VCaP (cell line): ENCODE data around the gene WDSUB1.

Experiments
- H3K27ac ChIP-seq: fragments of 450-650 bp; 2 replicates; pipeline ENCODE4 v1.5.1; 2017
- TF ChIP-seq, protein P1 (sequence below): fragments of 450-650 bp; conservative IDR thresholded peaks from 2 replicates; pipeline ENCODE4 v1.5.1; 2017; ENCODE audit warnings: mild to moderate bottlenecking, moderate library complexity

WDSUB1 gene

GRCh38 chr2:159200498-159200897 is 86.0 kb downstream of the WDSUB1 start:
- TF ChIP-seq, protein P1, sequence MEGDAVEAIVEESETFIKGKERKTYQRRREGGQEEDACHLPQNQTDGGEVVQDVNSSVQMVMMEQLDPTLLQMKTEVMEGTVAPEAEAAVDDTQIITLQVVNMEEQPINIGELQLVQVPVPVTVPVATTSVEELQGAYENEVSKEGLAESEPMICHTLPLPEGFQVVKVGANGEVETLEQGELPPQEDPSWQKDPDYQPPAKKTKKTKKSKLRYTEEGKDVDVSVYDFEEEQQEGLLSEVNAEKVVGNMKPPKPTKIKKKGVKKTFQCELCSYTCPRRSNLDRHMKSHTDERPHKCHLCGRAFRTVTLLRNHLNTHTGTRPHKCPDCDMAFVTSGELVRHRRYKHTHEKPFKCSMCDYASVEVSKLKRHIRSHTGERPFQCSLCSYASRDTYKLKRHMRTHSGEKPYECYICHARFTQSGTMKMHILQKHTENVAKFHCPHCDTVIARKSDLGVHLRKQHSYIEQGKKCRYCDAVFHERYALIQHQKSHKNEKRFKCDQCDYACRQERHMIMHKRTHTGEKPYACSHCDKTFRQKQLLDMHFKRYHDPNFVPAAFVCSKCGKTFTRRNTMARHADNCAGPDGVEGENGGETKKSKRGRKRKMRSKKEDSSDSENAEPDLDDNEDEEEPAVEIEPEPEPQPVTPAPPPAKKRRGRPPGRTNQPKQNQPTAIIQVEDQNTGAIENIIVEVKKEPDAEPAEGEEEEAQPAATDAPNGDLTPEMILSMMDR = no peak
- H3K27ac ChIP-seq = no peak overlapping the region

- TF ChIP-seq, protein P1 = no peak
- no peak overlapping the region for H3K27ac ChIP-seq
Measured at GRCh38 chr2:159199761-159200465, 86.6 kb downstream of the WDSUB1 start.

DNA sequence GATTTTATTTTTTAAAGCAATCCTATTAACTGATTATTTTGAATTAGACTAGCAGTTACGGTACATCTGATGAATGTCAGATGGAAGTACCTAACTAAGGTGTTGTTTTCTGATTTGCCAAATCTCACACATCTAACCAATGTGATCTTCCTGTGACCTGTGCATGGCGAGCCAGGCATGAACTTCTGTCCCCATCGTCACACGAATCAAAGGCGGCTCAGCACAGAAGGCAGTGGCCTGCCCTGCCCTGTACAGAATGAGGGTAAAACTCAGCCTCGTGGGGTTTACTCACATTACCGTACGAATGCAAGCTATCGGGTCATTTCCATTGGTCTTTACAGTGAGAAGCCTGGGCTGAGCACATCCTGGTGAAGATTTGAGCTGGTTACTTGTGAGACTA is 87.3 kb downstream of the WDSUB1 start:
- TF ChIP-seq, protein P1 = no peak

DNA sequence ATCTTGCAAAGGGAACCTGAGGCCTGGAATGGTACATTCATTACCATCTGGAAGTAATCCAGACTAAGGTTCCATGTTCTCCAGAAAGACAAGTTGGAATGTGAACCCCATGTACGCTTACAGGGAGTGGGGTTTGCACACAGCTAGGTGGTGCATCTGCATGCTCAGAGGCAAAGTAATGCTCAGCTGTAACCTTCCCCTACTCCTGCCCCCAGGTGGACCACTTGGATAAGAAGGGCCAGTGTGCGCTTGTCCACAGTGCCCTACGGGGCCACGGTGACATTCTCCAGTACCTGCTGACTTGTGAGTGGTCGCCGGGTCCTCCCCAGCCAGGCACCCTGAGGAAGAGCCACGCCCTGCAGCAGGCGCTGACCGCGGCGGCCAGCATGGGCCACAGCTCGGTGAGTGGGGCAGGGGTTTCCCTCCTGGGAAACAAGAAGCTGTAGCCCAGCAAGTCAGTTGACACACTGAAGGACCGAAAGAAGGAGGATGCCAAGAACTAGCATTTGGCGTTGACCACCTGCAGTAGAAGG is 90.0 kb downstream of the WDSUB1 start:
- H3K27ac ChIP-seq = no peak overlapping the region
- TF ChIP-seq, protein P1 = no peak

More for the DNA sequence above, 87.3 kb downstream of the WDSUB1 start:
- no peak overlapping the region for H3K27ac ChIP-seq

DNA sequence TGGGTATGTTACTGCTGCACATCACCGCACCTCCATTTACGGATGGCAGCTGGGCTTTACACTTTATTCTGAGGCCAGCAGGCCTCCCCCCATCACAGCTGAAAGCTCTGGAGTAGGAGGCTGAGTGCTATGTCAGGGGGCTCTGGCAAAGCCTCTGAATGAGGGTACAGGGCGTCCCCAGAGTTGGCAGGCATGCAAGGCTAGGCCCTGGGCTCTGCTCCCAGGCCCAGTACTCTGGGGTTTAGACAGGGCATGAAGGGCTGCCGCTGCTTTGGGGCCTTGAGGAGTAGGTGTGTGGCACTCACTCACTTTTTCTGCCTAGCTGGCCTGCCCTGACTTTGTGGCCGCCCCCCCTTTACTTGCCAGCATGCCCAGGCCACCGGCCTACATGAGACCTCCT is 90.8 kb downstream of the WDSUB1 start:
- no peak overlapping the region for H3K27ac ChIP-seq

DNA sequence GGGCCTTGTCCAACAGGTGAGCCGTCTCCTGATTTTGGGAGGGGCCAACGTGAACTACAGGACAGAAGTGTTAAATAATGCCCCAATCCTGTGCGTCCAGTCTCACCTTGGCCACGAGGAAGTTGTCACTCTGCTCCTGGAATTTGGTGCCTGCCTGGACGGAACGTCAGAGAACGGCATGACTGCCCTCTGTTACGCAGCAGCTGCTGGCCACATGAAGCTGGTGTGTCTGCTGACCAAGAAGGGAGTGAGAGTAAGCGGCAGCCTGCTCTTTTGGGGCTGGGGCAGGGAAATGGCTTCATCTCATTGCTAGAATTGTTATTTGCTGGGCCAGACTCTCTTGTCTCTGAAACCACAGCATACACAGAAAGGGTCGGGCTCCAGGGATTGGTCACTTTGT is 92.3 kb downstream of the WDSUB1 start:
- TF ChIP-seq, protein P1 = no peak
- no peak overlapping the region for H3K27ac ChIP-seq

More for the DNA sequence above, 90.8 kb downstream of the WDSUB1 start:
- TF ChIP-seq, protein P1 = no peak

GRCh38 chr2:159193791-159194190 is 92.7 kb downstream of the WDSUB1 start:
- no peak overlapping the region for H3K27ac ChIP-seq
- TF ChIP-seq, protein P1 = no peak
